Fibroblast of villous mesenchyme (primary cell): Measurements from ENCODE around the gene HOXB3. TPM values are rescaled to one million over a fixed set of nuclear protein-coding genes. Genes with fewer than 3 reads are reported as not detected.

Experiments used
- DNase-seq: peaks from one replicate; pipeline ENCODE4 v3.0.0-alpha.2; 2010; ENCODE audit warnings: low read depth
- H3K4me3 ChIP-seq: 2 replicates; pipeline ENCODE4 v1.5.1; 2011; ENCODE audit warnings: low read depth, mild to moderate bottlenecking, low read length
- total RNA-seq: library from RNA; depleted of rRNA; stranded (reverse); fragments of >200 nt; gene quantifications from 2 replicates; pipeline ENCODE4 v1.2.3, GENCODE V29; 2012
- TF ChIP-seq, protein P1 (sequence below): IDR thresholded peaks from 2 replicates; pipeline ENCODE4 v1.5.1; 2012; ENCODE audit warnings: low read depth, mild to moderate bottlenecking, low read length; ENCODE audit not compliant: insufficient read depth

Gene HOXB3
- total RNA-seq, 1 donor, result 4.3 TPM

GRCh38 chr17:48575673-48576478 is 14.2 kb downstream of the HOXB3 start:
- DNase-seq, result no peak
- TF ChIP-seq, protein P1, sequence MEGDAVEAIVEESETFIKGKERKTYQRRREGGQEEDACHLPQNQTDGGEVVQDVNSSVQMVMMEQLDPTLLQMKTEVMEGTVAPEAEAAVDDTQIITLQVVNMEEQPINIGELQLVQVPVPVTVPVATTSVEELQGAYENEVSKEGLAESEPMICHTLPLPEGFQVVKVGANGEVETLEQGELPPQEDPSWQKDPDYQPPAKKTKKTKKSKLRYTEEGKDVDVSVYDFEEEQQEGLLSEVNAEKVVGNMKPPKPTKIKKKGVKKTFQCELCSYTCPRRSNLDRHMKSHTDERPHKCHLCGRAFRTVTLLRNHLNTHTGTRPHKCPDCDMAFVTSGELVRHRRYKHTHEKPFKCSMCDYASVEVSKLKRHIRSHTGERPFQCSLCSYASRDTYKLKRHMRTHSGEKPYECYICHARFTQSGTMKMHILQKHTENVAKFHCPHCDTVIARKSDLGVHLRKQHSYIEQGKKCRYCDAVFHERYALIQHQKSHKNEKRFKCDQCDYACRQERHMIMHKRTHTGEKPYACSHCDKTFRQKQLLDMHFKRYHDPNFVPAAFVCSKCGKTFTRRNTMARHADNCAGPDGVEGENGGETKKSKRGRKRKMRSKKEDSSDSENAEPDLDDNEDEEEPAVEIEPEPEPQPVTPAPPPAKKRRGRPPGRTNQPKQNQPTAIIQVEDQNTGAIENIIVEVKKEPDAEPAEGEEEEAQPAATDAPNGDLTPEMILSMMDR, result no peak
- no peak overlapping the region for H3K4me3 ChIP-seq

- TF ChIP-seq, protein P1, result no peak
- no peak overlapping the region for H3K4me3 ChIP-seq
- DNase-seq, result no peak
Measured at GRCh38 chr17:48575066-48575582, 14.9 kb downstream of the HOXB3 start.

GRCh38 chr17:48574505-48575065 is 15.5 kb downstream of the HOXB3 start:
- no peak overlapping the region for H3K4me3 ChIP-seq
- TF ChIP-seq, protein P1, result no peak
- DNase-seq, result no peak

GRCh38 chr17:48571826-48572417 is 18.1 kb downstream of the HOXB3 start:
- H3K4me3 ChIP-seq, result no peak overlapping the region
- TF ChIP-seq, protein P1, result no peak
- DNase-seq, result no peak

DNA sequence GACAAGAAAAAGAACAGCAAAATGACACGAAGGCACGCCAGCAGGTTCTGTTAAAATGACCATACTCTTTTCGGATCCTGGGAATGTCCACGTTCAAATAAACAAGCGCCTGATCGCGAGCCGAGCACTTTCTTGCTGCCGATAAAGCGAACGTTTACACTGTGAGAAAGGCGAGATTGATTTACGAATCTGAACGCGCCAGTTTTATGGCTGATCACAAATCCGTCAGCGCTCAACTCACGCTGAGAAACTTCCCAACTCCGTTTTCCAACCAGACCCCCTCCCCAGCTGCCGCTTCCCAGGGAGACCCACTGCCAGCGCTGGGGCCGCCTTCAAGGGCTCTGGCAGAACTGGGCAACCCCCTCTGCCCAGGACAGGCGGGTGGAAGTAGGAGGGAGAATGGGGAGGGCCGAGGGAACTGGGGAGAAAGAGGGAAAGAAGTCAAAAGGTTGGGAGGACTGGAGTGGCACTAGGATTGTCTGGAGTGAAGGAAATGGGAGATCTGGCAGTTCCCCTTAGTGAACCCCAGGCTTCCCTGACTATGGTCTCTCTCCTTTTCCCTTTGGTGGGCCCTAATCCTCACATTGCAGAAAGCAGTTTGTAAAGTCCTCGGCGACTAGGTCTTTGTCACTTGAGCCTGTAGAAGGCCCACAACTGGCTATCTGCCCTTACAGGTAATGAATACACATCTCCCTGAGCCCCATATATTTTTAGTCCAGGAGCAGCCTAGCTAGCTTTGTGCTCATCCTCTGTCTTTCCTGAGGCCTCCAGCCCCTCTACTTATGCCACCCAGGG is 18.8 kb downstream of the HOXB3 start:
- TF ChIP-seq, protein P1, result no peak
- H3K4me3 ChIP-seq, result no peak overlapping the region
- DNase-seq, result no peak

- no peak overlapping the region for H3K4me3 ChIP-seq
- TF ChIP-seq, protein P1, result no peak
- DNase-seq, result no peak
Measured at GRCh38 chr17:48570325-48571023, 19.6 kb downstream of the HOXB3 start.
